GM19395 (cell line): ENCODE data around the gene MBP.
A peak's percentile ranks its signal among the peaks of the same experiment; 100 is the strongest.

Source experiments
- ATAC-seq: cut with Tn5 transposase; IDR thresholded peaks from one replicate; pipeline ENCODE4 v1.9.1; 2021; ENCODE audit warnings: mild to moderate bottlenecking, moderate library complexity; ENCODE audit not compliant: unreplicated experiment

MBP gene

GRCh38 chr18:77132369-77133050, at the start of gene MBP:
MBP (minus strand) TSS chr18:77132783; CDS start chr18:77105261, 27,522 bp downstream.
- ATAC-seq = peak; percentile 65

- no peak for ATAC-seq
These were observed 49.5 kb upstream of the MBP start for GRCh38 chr18:77181950-77182707.

GRCh38 chr18:77178559-77178958, 46.0 kb upstream of the MBP start:
- no peak for ATAC-seq

- no peak for ATAC-seq
These were observed 44.4 kb upstream of the MBP start for GRCh38 chr18:77177009-77177408.

- no peak for ATAC-seq
These were observed 40.9 kb upstream of the MBP start for GRCh38 chr18:77173275-77174030.

- ATAC-seq = no peak
These were observed 38.4 kb upstream of the MBP start for GRCh38 chr18:77170890-77171410.

GRCh38 chr18:77168811-77169311, 36.3 kb upstream of the MBP start:
- no peak for ATAC-seq

- ATAC-seq = no peak
These were observed 34.7 kb upstream of the MBP start for GRCh38 chr18:77167251-77167650.

GRCh38 chr18:77166523-77166922, 33.9 kb upstream of the MBP start:
- ATAC-seq = no peak

GRCh38 chr18:77165503-77166188, 33.1 kb upstream of the MBP start:
- ATAC-seq = no peak

GRCh38 chr18:77164763-77165485, 32.3 kb upstream of the MBP start:
- no peak for ATAC-seq

GRCh38 chr18:77164026-77164425, 31.4 kb upstream of the MBP start:
- ATAC-seq = no peak

GRCh38 chr18:77162580-77162979, 30.0 kb upstream of the MBP start:
- no peak for ATAC-seq

GRCh38 chr18:77161961-77162360, 29.4 kb upstream of the MBP start:
- ATAC-seq = no peak

GRCh38 chr18:77161383-77161782, 28.8 kb upstream of the MBP start:
- ATAC-seq = no peak

- ATAC-seq = peak; percentile 65
These were observed 27.9 kb upstream of the MBP start for GRCh38 chr18:77160515-77160914.

GRCh38 chr18:77157312-77157711, 24.7 kb upstream of the MBP start:
- ATAC-seq = no peak

GRCh38 chr18:77155031-77155430, 22.4 kb upstream of the MBP start:
- no peak for ATAC-seq

GRCh38 chr18:77153404-77153803, 20.8 kb upstream of the MBP start:
- ATAC-seq = no peak
